HepG2 (cell line): ENCODE data around the gene ZNF229. TPM values are rescaled to one million over a fixed set of nuclear protein-coding genes. Genes with fewer than 3 reads are reported as not detected.

ENCODE experiments used
- ATAC-seq: fragments of 200-7000 bp; cut with Tn5 transposase; 3 replicates; pipeline ENCODE4 v1.9.1; 2020; ENCODE audit warnings: mild to moderate bottlenecking, moderate library complexity
- BruUV-seq: library from RNA; stranded (reverse); fragments of 400-500 nt; replicated peaks from 2 replicates; lab custom pipeline; 2021; lab: Mats Ljungman, UMichigan
- CTCF ChIA-PET: fragments of 300-600 bp; formaldehyde crosslinking; extraction: SDS; loops from one replicate; lab custom pipeline; 2021; ENCODE audit warnings: low total read pairs, inconsistent platforms, low intra/inter-chr PET ratio; lab: Yijun Ruan, JAX
- POLR2A ChIA-PET: fragments of 350-600 bp; sonication (Branson Sonifier 250); formaldehyde crosslinking; loops from one replicate; lab custom pipeline; 2020; ENCODE audit warnings: antibody characterized with exemption, inconsistent platforms; lab: Yijun Ruan, JAX
- DNase-seq: peaks from one replicate; pipeline ENCODE4 v3.0.0-alpha.2; 2015; ENCODE audit warnings: low spot score
- FAIRE-seq: peaks from 3 replicates; lab custom pipeline; 2011; peaks lifted over from hg19 to GRCh38; lab: Jason Lieb, UNC
- H2AFZ ChIP-seq: one replicate; pipeline ENCODE4 v1.6.1; 2011; ENCODE audit warnings: low read length, inconsistent platforms
- H3K27ac ChIP-seq: fragments of 300-600 bp; 3 replicates; pipeline ENCODE4 v1.8.0; 2011; ENCODE audit warnings: mixed run types, mild to moderate bottlenecking, mixed read lengths, low read length, inconsistent platforms; ENCODE audit not compliant: insufficient read depth; ENCODE audit errors: extremely low read length
- H3K27me3 ChIP-seq, 2 experiments: fragments of 200-600 bp in 1 of 2; 2 replicates in 1 of 2; 3 replicates in 1 of 2; pipeline versions ENCODE4 v1.6.0 to v1.8.0; 2011; ENCODE audit warnings: low read length in 2 of 2, mild to moderate bottlenecking in 2 of 2, moderate library complexity in 2 of 2, inconsistent platforms in 1 of 2; ENCODE audit not compliant: insufficient read depth in 2 of 2, control insufficient read depth in 1 of 2
- H3K36me3 ChIP-seq, 2 experiments: fragments of 200-600 bp in 1 of 2; replicated peaks in 1 of 2; 2 replicates in 1 of 2; 3 replicates in 1 of 2; pipeline versions ENCODE4 v1.5.1 to v1.8.0; 2011; ENCODE audit warnings: low read length in 2 of 2, inconsistent platforms in 1 of 2; ENCODE audit not compliant: insufficient read depth in 2 of 2, control insufficient read depth in 1 of 2
- H3K4me1 ChIP-seq: 2 replicates; pipeline ENCODE4 v1.5.1; 2012; ENCODE audit warnings: low read length, inconsistent platforms; ENCODE audit not compliant: insufficient read depth
- H3K4me2 ChIP-seq: 2 replicates; pipeline ENCODE4 v1.6.0; 2011; ENCODE audit warnings: low read depth, low read length, inconsistent platforms
- H3K4me3 ChIP-seq, 3 experiments: fragments of 200-600 bp in 1 of 3; sonication (generic), shearing (Covaris generic) in 1 of 3; replicated peaks in 1 of 3; 2 replicates each; pipeline ENCODE4 v1.5.1; 2011 to 2016; ENCODE audit warnings: low read length in 3 of 3, inconsistent platforms in 2 of 3, low read depth in 2 of 3, mild to moderate bottlenecking in 2 of 3, control low read depth in 1 of 3, mixed read lengths in 1 of 3; ENCODE audit not compliant: insufficient read depth in 1 of 3
- H3K79me2 ChIP-seq: one replicate; pipeline ENCODE4 v1.6.1; 2011; ENCODE audit warnings: low read length, inconsistent platforms; ENCODE audit not compliant: insufficient read depth
- H3K9ac ChIP-seq: 2 replicates; pipeline ENCODE4 v1.6.0; 2011; ENCODE audit warnings: mild to moderate bottlenecking, low read depth, low read length, inconsistent platforms; ENCODE audit not compliant: insufficient read depth
- H3K9me3 ChIP-seq: 2 replicates; pipeline ENCODE4 v1.5.1; 2012; ENCODE audit warnings: mild to moderate bottlenecking, low read length
- H4K20me1 ChIP-seq: 2 replicates; pipeline ENCODE4 v1.6.0; 2011; ENCODE audit warnings: inconsistent platforms, mild to moderate bottlenecking, low read length, moderate library complexity; ENCODE audit not compliant: insufficient read depth
- CBX1 ChIP-seq: IDR thresholded peaks from one replicate; pipeline ENCODE4 v1.6.1; 2016; ENCODE audit warnings: antibody characterized with exemption, low read depth
- CEBPG ChIP-seq: IDR thresholded peaks from 2 replicates; pipeline ENCODE4 v1.6.1; 2016
- DDIT3 ChIP-seq: sonication (generic); formaldehyde crosslinking; IDR thresholded peaks from 2 replicates; pipeline ENCODE4 v1.4.0; 2020; ENCODE audit warnings: mild to moderate bottlenecking, missing genetic modification reagents
- ELK4 ChIP-seq: sonication (generic); formaldehyde crosslinking; IDR thresholded peaks from 2 replicates; pipeline ENCODE4 v1.9.0; 2021; ENCODE audit warnings: missing genetic modification reagents, borderline replicate concordance
- RAD51 ChIP-seq: fragments of 450-650 bp; IDR thresholded peaks from 2 replicates; pipeline ENCODE4 v1.6.1; 2016; ENCODE audit warnings: borderline replicate concordance
- REL ChIP-seq: sonication (generic); formaldehyde crosslinking; conservative IDR thresholded peaks from 2 replicates; pipeline ENCODE4 v1.8.0; 2022; ENCODE audit warnings: mild to moderate bottlenecking, missing genetic modification reagents, moderate library complexity
- RERE ChIP-seq: IDR thresholded peaks from 2 replicates; pipeline ENCODE4 v1.6.1; 2016; ENCODE audit warnings: low read depth, missing genetic modification reagents, missing compliant biosample characterization
- TBX2 ChIP-seq: sonication (generic); formaldehyde crosslinking; IDR thresholded peaks from 2 replicates; pipeline ENCODE4 v1.5.0; 2020; ENCODE audit warnings: missing genetic modification reagents, mild to moderate bottlenecking, borderline replicate concordance
- ZBTB14 ChIP-seq: sonication (generic); formaldehyde crosslinking; IDR thresholded peaks from 2 replicates; pipeline ENCODE4 v1.4.0; 2020; ENCODE audit warnings: missing genetic modification reagents
- ZBTB7A ChIP-seq: sonication (generic); formaldehyde crosslinking; IDR thresholded peaks from 2 replicates; pipeline ENCODE4 v1.8.0; 2022; ENCODE audit warnings: mild to moderate bottlenecking, missing genetic modification reagents
- ZC3H13 ChIP-seq: sonication (generic); formaldehyde crosslinking; IDR thresholded peaks from 2 replicates; pipeline ENCODE4 v1.8.1; 2023; ENCODE audit warnings: mild to moderate bottlenecking, missing genetic modification reagents, moderate library complexity
- ZFX ChIP-seq: sonication (generic); formaldehyde crosslinking; IDR thresholded peaks from 2 replicates; pipeline ENCODE4 v1.4.0; 2020; ENCODE audit warnings: mild to moderate bottlenecking, low read depth, missing genetic modification reagents, moderate library complexity
- ZNF10 ChIP-seq: sonication (generic); formaldehyde crosslinking; IDR thresholded peaks from 2 replicates; pipeline ENCODE4 v1.4.0; 2020; ENCODE audit warnings: mild to moderate bottlenecking, low read depth, missing genetic modification reagents, borderline replicate concordance
- ZNF317 ChIP-seq: sonication (generic); formaldehyde crosslinking; IDR thresholded peaks from 2 replicates; pipeline ENCODE4 v1.5.0; 2020; ENCODE audit warnings: mild to moderate bottlenecking, missing genetic modification reagents
- ZNF367 ChIP-seq: sonication (generic); formaldehyde crosslinking; IDR thresholded peaks from 2 replicates; pipeline ENCODE4 v1.4.0; 2020; ENCODE audit warnings: missing genetic modification reagents, borderline replicate concordance
- ZSCAN21 ChIP-seq: sonication (generic); formaldehyde crosslinking; IDR thresholded peaks from 2 replicates; pipeline ENCODE4 v1.8.0; 2022; ENCODE audit warnings: mild to moderate bottlenecking, missing genetic modification reagents, moderate library complexity, borderline replicate concordance
- ZSCAN25 ChIP-seq: sonication (generic); formaldehyde crosslinking; IDR thresholded peaks from 2 replicates; pipeline ENCODE4 v1.8.0; 2022; ENCODE audit warnings: mild to moderate bottlenecking, missing genetic modification reagents
- WGBS: methylation state at CpG from one replicate; pipeline ENCODE4 v1.1.6; 2017; ENCODE audit warnings: low lambda C conversion rate; 5-methylcytosine and 5-hydroxymethylcytosine counted together
- in situ Hi-C: cut with HindIII; loops from 2 replicates; pipeline ENCODE4 v1.10.0; 2017; ENCODE audit warnings: low pct_unique_long_range_greater_than_20kb; ENCODE audit not compliant: extremely low pct_ligation_motif_present
- intact Hi-C: fragments of 100-400 bp; cut with micrococcal nuclease; formaldehyde crosslinking; loops from one replicate; pipeline ENCODE4 v1.10.0; 2022; ENCODE audit not compliant: unreplicated experiment
- polyA plus RNA-seq, 8 experiments: library from polyadenylated mRNA; depleted of rRNA in 3 of 8; stranded (reverse) in 7 of 8; unstranded in 1 of 8; fragments of >200 nt; fragmentation: Illumina TruSeq in 4 of 8; extraction: Trizol in 4 of 8; gene quantifications; 2 replicates each; pipeline versions ENCODE4 v1.2.1 to v1.2.3, GENCODE V29; 2011 to 2016; ENCODE audit warnings: low read depth in 4 of 8, missing spikeins in 1 of 8, mixed read lengths in 1 of 8; ENCODE audit not compliant: insufficient read depth in 1 of 8
- total RNA-seq, 5 experiments: library from RNA; depleted of rRNA; stranded (reverse); fragments of >200 nt; fragmentation: Illumina TruSeq; extraction: Trizol; gene quantifications; 2 replicates each; pipeline ENCODE4 v1.2.3, GENCODE V29; 2016; ENCODE audit warnings: low read depth in 1 of 5

The ZNF229 gene
- total and polyA plus RNA-seq, 2 of the 13 experiments (the other 11 are each of a cell fraction or from before 2014, with no cell fraction given): 0.01 to 0.11 TPM

- no peak for TF ChIP-seq RERE (CRISPR knock-in tag)
- no peak for TF ChIP-seq ZSCAN25 (CRISPR knock-in tag)
Observed at GRCh38 chr19:44435441-44435840, 12.8 kb downstream of the ZNF229 start (continued).

- 7% methylated on average over 1 of the region's 1 CpG for WGBS
- no peak overlapping the region for H2AFZ ChIP-seq
- no peak overlapping the region for H3K4me3 ChIP-seq
- H3K27me3 ChIP-seq: peaks cover 0 to 3% of the 10 kb centered on the region in 2 experiments; a peak in 2 of 5 replicates
- ATAC-seq: no peak
- no TSS peak for BruUV-seq
- CTCF ChIA-PET: no interaction called here
- H3K36me3 ChIP-seq: no peaks in the 10 kb centered on the region
- no peak overlapping the region for H3K27ac ChIP-seq
- FAIRE-seq: no peak
- POLR2A ChIA-PET: no interaction called here
- no peaks in the 10 kb centered on the region for H3K4me1 ChIP-seq
- intact Hi-C loops: no loop called here
- in situ Hi-C loops: no loop called here
- H3K4me2 ChIP-seq: no peak overlapping the region
- no peak for DNase-seq
- H3K9me3 ChIP-seq: peaks cover 63% of the 10 kb centered on the region
- no peaks in the 10 kb centered on the region for H4K20me1 ChIP-seq
- no peaks in the 10 kb centered on the region for H3K79me2 ChIP-seq
- H3K9ac ChIP-seq: no peak overlapping the region
- TF ChIP-seq REL (CRISPR knock-in tag): no peak
- TF ChIP-seq ZSCAN21: no peak
- TF ChIP-seq ZFX (CRISPR knock-in tag): no peak
- TF ChIP-seq ZNF367 (CRISPR knock-in tag): no peak
- TF ChIP-seq ELK4 (CRISPR knock-in tag): no peak
- no peak for TF ChIP-seq CEBPG
- TF ChIP-seq TBX2 (CRISPR knock-in tag): no peak
- no peak for TF ChIP-seq ZNF10
- no peak for TF ChIP-seq ZBTB14 (CRISPR knock-in tag)
- no peak for TF ChIP-seq CBX1
- TF ChIP-seq ZNF317: no peak
- TF ChIP-seq ZBTB7A (CRISPR knock-in tag): no peak
- TF ChIP-seq DDIT3 (CRISPR knock-in tag): no peak
- TF ChIP-seq ZC3H13: no peak
- no peak for TF ChIP-seq RAD51
Observed at GRCh38 chr19:44430956-44431355, 17.3 kb downstream of the ZNF229 start.
